C4-2B (cell line): ENCODE results near the gene INSYN2B.

ENCODE experiments used
- H3K27ac ChIP-seq: fragments of 450-650 bp; 2 replicates; pipeline ENCODE4 v1.5.1; 2017
- ZFX ChIP-seq: fragments of 450-650 bp; IDR thresholded peaks from 2 replicates; pipeline ENCODE4 v1.6.1; 2017
- TF ChIP-seq, protein P1 (sequence below): fragments of 450-650 bp; conservative IDR thresholded peaks from 2 replicates; pipeline ENCODE4 v1.5.1; 2017; ENCODE audit warnings: mild to moderate bottlenecking

The INSYN2B gene

DNA sequence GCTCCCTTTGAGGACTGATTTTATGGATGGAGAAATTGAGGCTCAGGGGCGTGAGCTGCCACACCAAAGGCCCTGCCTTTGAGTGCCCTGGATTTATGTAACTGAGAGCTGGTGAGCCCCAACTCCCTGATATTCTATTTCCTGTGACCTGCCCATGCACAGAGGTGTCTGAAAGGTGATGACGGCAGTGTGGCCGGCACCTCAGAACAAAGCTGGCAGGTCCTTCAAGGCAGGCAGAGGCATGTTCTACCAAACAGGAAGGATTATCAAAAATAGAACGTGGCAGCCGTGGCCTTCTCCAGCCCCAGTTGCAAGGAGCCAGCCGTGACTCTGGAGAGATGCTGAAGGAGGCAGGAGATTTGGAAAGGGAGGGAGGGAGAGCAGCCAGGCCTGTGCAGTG lies 36.2 kb downstream of the INSYN2B start:
- no peak overlapping the region for H3K27ac ChIP-seq
- TF ChIP-seq, protein P1, sequence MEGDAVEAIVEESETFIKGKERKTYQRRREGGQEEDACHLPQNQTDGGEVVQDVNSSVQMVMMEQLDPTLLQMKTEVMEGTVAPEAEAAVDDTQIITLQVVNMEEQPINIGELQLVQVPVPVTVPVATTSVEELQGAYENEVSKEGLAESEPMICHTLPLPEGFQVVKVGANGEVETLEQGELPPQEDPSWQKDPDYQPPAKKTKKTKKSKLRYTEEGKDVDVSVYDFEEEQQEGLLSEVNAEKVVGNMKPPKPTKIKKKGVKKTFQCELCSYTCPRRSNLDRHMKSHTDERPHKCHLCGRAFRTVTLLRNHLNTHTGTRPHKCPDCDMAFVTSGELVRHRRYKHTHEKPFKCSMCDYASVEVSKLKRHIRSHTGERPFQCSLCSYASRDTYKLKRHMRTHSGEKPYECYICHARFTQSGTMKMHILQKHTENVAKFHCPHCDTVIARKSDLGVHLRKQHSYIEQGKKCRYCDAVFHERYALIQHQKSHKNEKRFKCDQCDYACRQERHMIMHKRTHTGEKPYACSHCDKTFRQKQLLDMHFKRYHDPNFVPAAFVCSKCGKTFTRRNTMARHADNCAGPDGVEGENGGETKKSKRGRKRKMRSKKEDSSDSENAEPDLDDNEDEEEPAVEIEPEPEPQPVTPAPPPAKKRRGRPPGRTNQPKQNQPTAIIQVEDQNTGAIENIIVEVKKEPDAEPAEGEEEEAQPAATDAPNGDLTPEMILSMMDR = no peak
- no peak for TF ChIP-seq ZFX

DNA sequence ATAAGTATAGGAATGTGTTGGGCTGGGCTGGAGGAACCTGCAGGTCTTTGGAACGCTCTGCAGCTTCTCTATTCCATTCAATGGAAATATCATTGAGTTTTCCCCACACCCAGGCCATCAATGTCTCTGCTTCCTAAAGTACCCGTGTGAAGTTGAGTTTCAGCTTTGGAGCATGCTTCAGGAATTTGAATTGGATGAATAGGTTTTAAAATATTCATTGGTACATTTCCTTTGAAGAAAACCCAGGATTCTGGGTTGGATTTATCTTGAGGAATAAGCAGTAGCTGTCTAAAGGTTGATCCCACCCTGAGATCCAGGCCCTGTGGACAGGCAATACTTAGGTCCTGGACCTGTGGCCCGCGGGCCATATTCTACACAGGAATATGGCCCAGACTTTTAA lies 37.3 kb downstream of the INSYN2B start:
- H3K27ac ChIP-seq = no peak overlapping the region
- no peak for TF ChIP-seq ZFX
- TF ChIP-seq, protein P1 = no peak

DNA sequence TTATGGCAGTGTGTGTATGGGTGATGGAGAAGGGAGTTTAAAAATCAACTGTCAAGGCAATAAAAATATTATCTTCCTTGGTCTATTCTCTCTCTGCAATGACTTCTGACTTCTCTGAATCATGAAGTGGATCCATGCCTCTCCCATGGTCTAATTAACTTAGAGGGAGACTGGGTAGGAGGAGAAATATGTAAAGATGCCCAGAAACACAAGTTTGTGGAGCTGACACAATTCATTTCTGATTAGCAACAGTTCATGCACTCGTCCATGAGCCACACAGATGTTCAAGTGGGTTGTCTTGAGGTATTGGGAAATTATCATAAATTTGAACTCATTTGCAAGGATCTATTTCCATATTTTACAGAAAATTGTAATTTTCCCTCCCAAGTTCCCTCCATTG lies 38.1 kb downstream of the INSYN2B start:
- H3K27ac ChIP-seq = no peak overlapping the region
- no peak for TF ChIP-seq ZFX
- TF ChIP-seq, protein P1 = no peak

DNA sequence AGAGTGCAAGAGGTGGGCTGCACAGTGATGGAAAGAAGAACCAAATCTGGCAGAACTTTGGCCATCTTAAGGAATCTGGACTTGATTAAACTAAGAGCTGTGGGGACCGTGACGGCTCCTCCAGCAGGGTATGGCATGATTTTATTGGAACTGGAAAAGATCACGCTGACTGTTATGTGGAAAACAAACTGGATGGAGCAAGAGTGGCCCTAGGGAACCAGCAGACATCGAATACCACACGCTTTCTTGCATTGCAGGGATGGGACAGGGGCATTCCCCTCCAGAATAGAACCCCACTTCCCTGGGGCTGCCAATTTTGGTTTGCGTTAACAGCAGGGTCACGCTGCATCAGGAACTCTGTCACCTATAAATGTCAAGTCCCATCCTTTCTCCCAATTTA lies 38.8 kb downstream of the INSYN2B start:
- H3K27ac ChIP-seq = no peak overlapping the region
- TF ChIP-seq, protein P1 = no peak
- TF ChIP-seq ZFX = no peak

DNA sequence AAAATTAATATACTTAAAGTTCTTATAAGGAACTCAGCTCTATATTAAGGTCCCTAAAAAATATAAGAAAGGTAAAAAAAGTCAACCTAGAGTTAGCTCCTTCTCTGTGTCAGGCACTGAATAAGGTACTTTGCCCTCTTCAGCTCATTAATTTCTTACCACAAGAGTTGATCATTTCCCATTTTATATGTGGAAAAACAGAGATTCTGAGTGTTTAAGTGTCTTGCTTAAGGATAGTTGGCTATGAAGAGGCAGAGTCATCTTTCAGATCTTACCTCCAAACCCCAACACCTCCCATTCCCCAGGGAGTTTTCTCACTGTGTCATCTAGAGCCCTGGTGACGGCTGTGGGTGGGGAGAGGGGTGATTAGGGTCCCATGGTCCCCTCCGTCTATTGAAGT lies 40.6 kb downstream of the INSYN2B start:
- TF ChIP-seq, protein P1 = no peak
- no peak for TF ChIP-seq ZFX

DNA sequence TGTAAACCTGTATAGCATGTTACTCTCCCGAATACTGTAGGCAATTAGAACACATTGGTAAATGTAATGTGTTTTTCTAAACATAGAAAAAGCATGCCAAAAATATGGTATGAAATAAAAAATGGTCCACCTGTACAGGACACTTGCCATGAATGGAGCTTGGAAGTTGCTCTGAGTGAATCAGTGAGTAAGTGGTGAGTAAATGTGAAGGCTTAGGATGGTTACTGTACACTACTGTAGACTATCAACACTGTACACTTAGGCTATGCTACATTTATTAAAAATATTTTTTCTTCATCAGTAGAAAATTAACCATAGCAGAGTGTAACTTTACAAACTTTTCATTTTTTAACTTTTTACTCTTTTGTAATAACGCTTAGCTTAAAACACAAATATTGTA lies 41.9 kb downstream of the INSYN2B start:
- H3K27ac ChIP-seq = no peak overlapping the region

More for the DNA sequence above, 40.6 kb downstream of the INSYN2B start:
- H3K27ac ChIP-seq = no peak overlapping the region

DNA sequence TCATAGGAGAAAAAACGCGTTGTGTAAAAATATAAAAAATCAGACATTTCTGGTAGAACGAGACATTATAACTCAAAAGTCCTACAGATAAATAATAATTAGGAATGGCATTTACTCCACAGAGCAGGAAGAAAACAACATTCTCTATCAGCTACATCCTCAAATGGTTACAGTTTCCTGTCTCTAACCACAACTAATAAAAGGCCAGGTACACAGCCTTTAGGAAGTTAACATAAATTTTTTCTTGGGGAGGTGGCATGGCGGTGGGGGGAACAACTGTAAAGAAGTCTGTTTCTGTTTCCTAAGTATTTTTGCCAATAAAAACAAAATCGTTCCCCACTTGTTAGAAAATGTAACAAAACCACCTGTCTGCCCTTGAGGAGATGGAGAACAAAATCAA lies 44.5 kb downstream of the INSYN2B start:
- TF ChIP-seq, protein P1 = no peak
- no peak for TF ChIP-seq ZFX

More for the DNA sequence above, 41.9 kb downstream of the INSYN2B start:
- TF ChIP-seq ZFX = no peak
- TF ChIP-seq, protein P1 = no peak

More for the DNA sequence above, 44.5 kb downstream of the INSYN2B start:
- H3K27ac ChIP-seq = peak overlapping the region; percentile 99
